ENCODE measurements around the gene PRR35. TPM values are rescaled to one million over a fixed set of nuclear protein-coding genes. Genes with fewer than 3 reads are reported as not detected.

Gene PRR35
- total RNA-seq, 1 donor = under 0.01 TPM

GRCh38 chr16:549544-550263, 10.5 kb upstream of the PRR35 start:
- Histone ChIP-seq H2AFZ (ENCODE audit: low read length) (no peak overlapping the region), H3K79me2 (ENCODE audit: insufficient read depth, low read length) (peaks cover 49% of the 10 kb centered on the region), H4K20me1 (ENCODE audit: insufficient read depth, low read length) (peaks cover 18% of the 10 kb centered on the region), H3K27ac (ENCODE audit: low read depth, low read length) (no peak overlapping the region), H3K4me2 (ENCODE audit: insufficient read depth, low read length) (no peak overlapping the region), H3K27me3 (ENCODE audit: insufficient read depth, low read length) (no peaks in the 10 kb centered on the region), H3K4me3 (ENCODE audit: insufficient read depth, low read length) (no peak overlapping the region), H3K9me3 (ENCODE audit: low read depth, low read length) (no peaks in the 10 kb centered on the region), H3K4me1 (ENCODE audit: insufficient read depth, low read length) (peaks cover 5% of the 10 kb centered on the region), H3K36me3 (ENCODE audit: insufficient read depth, low read length) (peaks cover 9% of the 10 kb centered on the region)
- no peak for TF ChIP-seq CTCF (IDR thresholded peaks at IDR 0.05; ENCODE audit: extremely low read depth, low read depth, low read length)
- DNase-seq (ENCODE audit: insufficient read length, low spot score, missing footprints) = no peak

DNA sequence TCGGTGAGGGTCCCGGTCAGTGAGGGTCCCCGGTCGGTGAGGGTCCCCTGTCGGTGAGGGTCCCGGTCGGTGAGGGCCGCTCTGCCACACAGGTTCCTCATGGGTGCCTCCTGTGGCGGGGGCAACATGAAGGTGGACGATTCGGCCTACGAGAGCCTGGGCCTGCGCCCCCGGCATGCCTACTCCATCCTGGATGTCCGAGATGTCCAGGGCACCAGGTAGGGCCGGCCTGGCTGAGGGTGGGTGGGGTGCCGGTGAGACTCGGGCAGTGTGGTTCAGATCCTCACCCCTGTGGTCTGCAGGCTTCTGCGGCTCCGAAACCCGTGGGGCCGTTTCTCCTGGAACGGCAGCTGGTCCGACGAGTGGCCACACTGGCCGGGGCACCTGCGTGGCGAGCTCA, 9.0 kb upstream of the PRR35 start:
- Histone ChIP-seq H3K36me3 (ENCODE audit: insufficient read depth, low read length) (peaks cover 9% of the 10 kb centered on the region), H3K79me2 (ENCODE audit: insufficient read depth, low read length) (peaks cover 34% of the 10 kb centered on the region), H2AFZ (ENCODE audit: low read length) (no peak overlapping the region), H3K4me3 (ENCODE audit: insufficient read depth, low read length) (no peak overlapping the region), H3K9me3 (ENCODE audit: low read depth, low read length) (no peaks in the 10 kb centered on the region), H3K4me1 (ENCODE audit: insufficient read depth, low read length) (peaks cover 6% of the 10 kb centered on the region), H4K20me1 (ENCODE audit: insufficient read depth, low read length) (peaks cover 6% of the 10 kb centered on the region), H3K27me3 (ENCODE audit: insufficient read depth, low read length) (no peaks in the 10 kb centered on the region), H3K27ac (ENCODE audit: low read depth, low read length) (no peak overlapping the region), H3K4me2 (ENCODE audit: insufficient read depth, low read length) (no peak overlapping the region)
- no peak for DNase-seq (ENCODE audit: insufficient read length, low spot score, missing footprints)
- TF ChIP-seq CTCF (IDR thresholded peaks at IDR 0.05; ENCODE audit: extremely low read depth, low read depth, low read length) = no peak

- Histone ChIP-seq H3K4me1 (ENCODE audit: insufficient read depth, low read length) (peaks cover 6% of the 10 kb centered on the region), H3K9me3 (ENCODE audit: low read depth, low read length) (no peaks in the 10 kb centered on the region), H3K79me2 (ENCODE audit: insufficient read depth, low read length) (peaks cover 24% of the 10 kb centered on the region), H3K27ac (ENCODE audit: low read depth, low read length) (no peak overlapping the region), H2AFZ (ENCODE audit: low read length) (no peak overlapping the region), H3K27me3 (ENCODE audit: insufficient read depth, low read length) (no peaks in the 10 kb centered on the region), H3K36me3 (ENCODE audit: insufficient read depth, low read length) (peaks cover 9% of the 10 kb centered on the region), H3K4me3 (ENCODE audit: insufficient read depth, low read length) (no peak overlapping the region), H3K4me2 (ENCODE audit: insufficient read depth, low read length) (no peak overlapping the region), H4K20me1 (ENCODE audit: insufficient read depth, low read length) (no peaks in the 10 kb centered on the region)
- no peak for TF ChIP-seq CTCF (IDR thresholded peaks at IDR 0.05; ENCODE audit: extremely low read depth, low read depth, low read length)
- DNase-seq (ENCODE audit: insufficient read length, low spot score, missing footprints) = no peak
Observed at GRCh38 chr16:552171-552570, 8.0 kb upstream of the PRR35 start.

GRCh38 chr16:553601-554296, 6.4 kb upstream of the PRR35 start:
- no peaks in the 10 kb centered on the region for H4K20me1 ChIP-seq (ENCODE audit: insufficient read depth, low read length)
- H2AFZ ChIP-seq (ENCODE audit: low read length) = no peak overlapping the region
- no peak overlapping the region for H3K4me2 ChIP-seq (ENCODE audit: insufficient read depth, low read length)
- no peaks in the 10 kb centered on the region for H3K9me3 ChIP-seq (ENCODE audit: low read depth, low read length)
- peaks cover 6% of the 10 kb centered on the region for H3K4me1 ChIP-seq (ENCODE audit: insufficient read depth, low read length)
- no peak for TF ChIP-seq CTCF (IDR thresholded peaks at IDR 0.05; ENCODE audit: extremely low read depth, low read depth, low read length)
- H3K79me2 ChIP-seq (ENCODE audit: insufficient read depth, low read length) = peaks cover 12% of the 10 kb centered on the region
- DNase-seq (ENCODE audit: insufficient read length, low spot score, missing footprints) = no peak
- H3K36me3 ChIP-seq (ENCODE audit: insufficient read depth, low read length) = peaks cover 7% of the 10 kb centered on the region
- no peak overlapping the region for H3K4me3 ChIP-seq (ENCODE audit: insufficient read depth, low read length)
- H3K27me3 ChIP-seq (ENCODE audit: insufficient read depth, low read length) = peaks cover 4% of the 10 kb centered on the region
- H3K27ac ChIP-seq (ENCODE audit: low read depth, low read length) = no peak overlapping the region

Measured in osteoblast (primary cell).